ENCODE measurements around the gene SLC31A2.

The SLC31A2 gene

DNA sequence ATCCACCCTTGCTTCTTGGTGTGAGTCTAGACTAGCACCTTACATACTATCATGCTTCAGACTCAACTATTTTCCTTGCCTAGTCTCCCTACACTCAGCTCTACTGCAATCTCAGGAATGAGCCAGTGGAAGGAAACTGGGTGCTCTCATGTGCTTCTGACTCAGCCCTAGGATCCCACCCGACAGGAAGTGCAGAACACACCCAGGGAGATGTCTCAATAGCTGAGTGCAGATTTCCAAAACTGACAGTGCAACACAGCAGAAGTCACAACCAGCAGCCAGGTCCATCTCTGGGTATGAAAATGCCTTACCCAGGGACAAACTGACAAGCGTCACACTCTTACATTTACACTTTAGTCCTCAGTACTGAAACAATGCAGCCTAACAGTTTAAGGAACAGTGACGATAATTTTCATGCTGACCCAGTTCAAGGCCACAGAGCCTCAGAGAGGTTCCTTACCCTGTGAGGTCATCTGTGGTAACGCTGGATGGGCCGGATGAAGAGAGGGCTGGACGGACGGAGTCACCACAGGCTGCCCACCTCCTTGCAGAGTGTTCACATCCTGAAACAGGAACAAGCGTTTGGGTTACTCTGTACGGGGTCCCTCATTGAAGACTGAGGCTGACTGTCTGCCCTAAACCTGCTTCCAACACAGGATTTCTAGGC, 37.3 kb downstream of the SLC31A2 start:
- DNase-seq = no peak

- DNase-seq = no peak
These were observed 41.6 kb downstream of the SLC31A2 start for GRCh38 chr9:113192455-113192854.

GRCh38 chr9:113199683-113200329, 49.0 kb downstream of the SLC31A2 start:
- no peak for DNase-seq

- DNase-seq = no peak
These were observed 54.6 kb downstream of the SLC31A2 start for GRCh38 chr9:113205432-113205831.

DNA sequence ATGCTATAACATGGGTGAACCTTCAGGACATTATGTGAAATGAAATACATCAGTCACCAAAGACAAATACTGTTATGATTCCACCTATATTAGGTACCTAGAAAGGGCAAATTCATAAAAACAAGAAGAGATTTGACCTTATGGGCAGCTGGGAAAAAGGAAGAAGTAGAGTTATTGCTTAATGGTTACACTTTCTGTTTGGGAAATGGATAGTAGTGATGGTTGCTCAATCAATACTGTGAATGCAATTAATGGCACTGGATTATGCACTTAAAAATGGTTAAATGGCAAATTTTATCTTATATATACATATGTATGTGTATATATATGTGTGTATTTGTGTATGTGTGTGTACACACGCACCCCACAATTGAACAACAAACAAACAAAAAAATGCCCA, 55.1 kb downstream of the SLC31A2 start:
- no peak for DNase-seq

- DNase-seq = no peak
These were observed 60.0 kb downstream of the SLC31A2 start for GRCh38 chr9:113210815-113211214.

All from left hindlimb (tissue), 1 donor.